K562 (cell line): ENCODE data around the gene DNMT3A. TPM values are rescaled to one million over a fixed set of nuclear protein-coding genes. Genes with fewer than 3 reads are reported as not detected.

Experiments
- ATAC-seq: fragments of 200-7000 bp; cut with Tn5 transposase; 3 replicates; pipeline ENCODE4 v1.9.1; 2020; ENCODE audit warnings: moderate library complexity
- BruUV-seq: library from RNA; stranded (reverse); fragments of 400-500 nt; replicated peaks from 2 replicates; lab custom pipeline; 2021; lab: Mats Ljungman, UMichigan
- CTCF ChIA-PET: fragments of 300-600 bp; formaldehyde crosslinking; extraction: SDS; loops from one replicate; lab custom pipeline; 2021; ENCODE audit warnings: low intra/inter-chr PET ratio; lab: Yijun Ruan, JAX
- POLR2A ChIA-PET: fragments of 300-600, 350-650 bp; sonication (Branson Sonifier 250); formaldehyde crosslinking; extraction: SDS; loops from one replicate; lab custom pipeline; 2021; ENCODE audit warnings: antibody characterized with exemption, inconsistent platforms; lab: Yijun Ruan, JAX
- DNase-seq, 4 experiments: peaks; one replicate each; pipeline versions ENCODE4 v3.0.0 to v3.0.0-alpha.2; 2011 to 2018; ENCODE audit warnings: low spot score in 3 of 4, mixed read lengths in 3 of 4; ENCODE audit errors: extremely low read depth in 1 of 4
- FAIRE-seq: peaks from 2 replicates; lab custom pipeline; 2011; peaks lifted over from hg19 to GRCh38; lab: Jason Lieb, UNC
- H2AFZ ChIP-seq: 2 replicates; pipeline ENCODE4 v1.6.0; 2011; ENCODE audit warnings: low read depth, low read length, control low read depth, inconsistent platforms
- H3K27ac ChIP-seq: fragments of 200-600 bp; 3 replicates; pipeline ENCODE4 v1.8.0; 2011; ENCODE audit warnings: low read depth, mild to moderate bottlenecking, control low read depth, inconsistent platforms, low read length, moderate library complexity, mixed read lengths; ENCODE audit errors: extremely low read depth
- H3K27me3 ChIP-seq, 2 experiments: fragments of 300-600 bp in 1 of 2; 2 replicates in 1 of 2; 3 replicates in 1 of 2; pipeline versions ENCODE4 v1.6.0 to v1.8.0; 2011; ENCODE audit warnings: inconsistent platforms in 2 of 2, low read length in 2 of 2, mild to moderate bottlenecking in 1 of 2, mixed read lengths in 1 of 2, moderate library complexity in 1 of 2; ENCODE audit not compliant: control insufficient read depth in 2 of 2, insufficient read depth in 2 of 2
- H3K36me3 ChIP-seq: fragments of 300-600 bp; 3 replicates; pipeline ENCODE4 v1.8.0; 2011; ENCODE audit warnings: mild to moderate bottlenecking, low read length, inconsistent platforms; ENCODE audit not compliant: control insufficient read depth, insufficient read depth
- H3K4me1 ChIP-seq, 2 experiments: fragments of 200-600 bp in 1 of 2; replicated peaks in 1 of 2; 2 replicates in 1 of 2; 3 replicates in 1 of 2; pipeline versions ENCODE4 v1.5.1 to v1.8.0; 2011; ENCODE audit warnings: inconsistent platforms in 2 of 2, low read length in 2 of 2, mild to moderate bottlenecking in 1 of 2, mixed read lengths in 1 of 2, moderate library complexity in 1 of 2; ENCODE audit not compliant: control insufficient read depth in 2 of 2, insufficient read depth in 2 of 2
- H3K4me2 ChIP-seq: 2 replicates; pipeline ENCODE4 v1.6.1; 2011; ENCODE audit warnings: low read length, control low read depth, inconsistent platforms, mixed read lengths; ENCODE audit not compliant: insufficient read depth
- H3K4me3 ChIP-seq: fragments of 200-600 bp; sonication (generic), shearing (Covaris generic); 2 replicates; pipeline ENCODE4 v1.5.1; 2016; ENCODE audit warnings: control low read depth, inconsistent platforms
- H3K79me2 ChIP-seq: fragments of 200-600 bp; 3 replicates; pipeline ENCODE4 v1.8.0; 2011; ENCODE audit warnings: low read length, inconsistent platforms; ENCODE audit not compliant: control insufficient read depth, insufficient read depth
- H3K9ac ChIP-seq, 2 experiments: 2 replicates each; pipeline versions ENCODE4 v1.6.0 to v1.6.1; 2011; ENCODE audit warnings: low read depth in 2 of 2, low read length in 2 of 2, control low read depth in 1 of 2, inconsistent platforms in 1 of 2, mild to moderate bottlenecking in 1 of 2, mixed read lengths in 1 of 2; ENCODE audit not compliant: insufficient read depth in 1 of 2
- H3K9me1 ChIP-seq: one replicate; pipeline ENCODE4 v1.6.0; 2011; ENCODE audit warnings: inconsistent platforms, mild to moderate bottlenecking, low read length, moderate library complexity; ENCODE audit not compliant: control insufficient read depth, insufficient read depth
- H3K9me3 ChIP-seq: replicated peaks from 2 replicates; pipeline ENCODE4 v1.5.1; 2011; ENCODE audit warnings: low read depth, low read length, inconsistent platforms; ENCODE audit not compliant: control insufficient read depth, insufficient read depth
- H4K20me1 ChIP-seq: replicated peaks from 2 replicates; pipeline ENCODE4 v1.6.1; 2011; ENCODE audit warnings: low read length, inconsistent platforms, mixed read lengths; ENCODE audit not compliant: control insufficient read depth, insufficient read depth
- ETS1 ChIP-seq: conservative IDR thresholded peaks from 2 replicates; pipeline ENCODE4 v1.6.1; 2011; ENCODE audit warnings: low read depth, mild to moderate bottlenecking, low read length; ENCODE audit not compliant: control insufficient read depth
- HINFP ChIP-seq: fragments of 450-650 bp; conservative IDR thresholded peaks from 2 replicates; pipeline ENCODE4 v1.6.1; 2016; ENCODE audit warnings: missing genetic modification characterization, low read depth, mild to moderate bottlenecking, control low read depth, missing compliant biosample characterization
- MCM5 ChIP-seq: fragments of 450-650 bp; IDR thresholded peaks from 2 replicates; pipeline ENCODE4 v1.6.1; 2016; ENCODE audit warnings: low read depth
- RAD51 ChIP-seq: fragments of 450-650 bp; IDR thresholded peaks from 2 replicates; pipeline ENCODE4 v1.7.1; 2016; ENCODE audit warnings: low read depth, mild to moderate bottlenecking, borderline replicate concordance
- RFX7 ChIP-seq: fragments of 250-450 bp; sonication (Bioruptor Pico); IDR thresholded peaks from 2 replicates; pipeline ENCODE4 v1.5.1; 2021; ENCODE audit warnings: mild to moderate bottlenecking
- TAF15 ChIP-seq: fragments of 200-400 bp; formaldehyde crosslinking; IDR thresholded peaks from 2 replicates; pipeline ENCODE4 v1.6.1; 2017; ENCODE audit warnings: mild to moderate bottlenecking, low read depth, low read length, moderate library complexity
- ZC3H4 ChIP-seq: sonication (generic); formaldehyde crosslinking; IDR thresholded peaks from 2 replicates; pipeline ENCODE4 v1.9.0; 2021; ENCODE audit warnings: missing genetic modification reagents, borderline replicate concordance
- ZHX1 ChIP-seq: fragments of 150-350 bp; conservative IDR thresholded peaks from 2 replicates; pipeline ENCODE4 v1.6.1; 2014; ENCODE audit warnings: low read length
- ZNF212 ChIP-seq: fragments of 450-650 bp; formaldehyde crosslinking; IDR thresholded peaks from 2 replicates; pipeline ENCODE4 v1.4.0; 2020; ENCODE audit warnings: mild to moderate bottlenecking
- ZNF217 ChIP-seq: sonication (generic); formaldehyde crosslinking; IDR thresholded peaks from 2 replicates; pipeline ENCODE4 v1.8.0; 2022; ENCODE audit warnings: mild to moderate bottlenecking, missing genetic modification reagents
- ZNF76 ChIP-seq: fragments of 250-450 bp; sonication (Bioruptor Pico); IDR thresholded peaks from 2 replicates; pipeline ENCODE4 v1.4.0; 2020; ENCODE audit warnings: mild to moderate bottlenecking, moderate library complexity, borderline replicate concordance
- WGBS: fragments of 100-300 bp; shearing (Covaris generic); methylation state at CpG from one replicate; pipeline ENCODE4 v1.1.6; 2016; ENCODE audit warnings: low coverage, mixed read lengths; ENCODE audit not compliant: insufficient coverage; ENCODE audit errors: missing lambda C conversion rate; 5-methylcytosine and 5-hydroxymethylcytosine counted together
- in situ Hi-C: fragments of 300-500 bp; cut with MboI; formaldehyde crosslinking; loops from 4 replicates; pipeline ENCODE4 v1.15.0; 2018; ENCODE audit warnings: inconsistent platforms, mixed read lengths
- intact Hi-C: fragments of 100-400 bp; cut with micrococcal nuclease; formaldehyde crosslinking; loops from 2 replicates; pipeline ENCODE4 v1.14.2; 2022
- polyA plus RNA-seq, 8 experiments: library from polyadenylated mRNA; depleted of rRNA in 4 of 8; stranded (reverse) in 5 of 8; unstranded in 3 of 8; fragments of >200 nt; fragmentation: Nextera tagmentation in 2 of 8; fragmentation: Illumina TruSeq in 1 of 8; extraction: Ambion mirVana in 2 of 8; extraction: Trizol in 1 of 8; gene quantifications; 2 replicates each; pipeline versions ENCODE4 v1.2.1 to v1.2.3, GENCODE V29; 2011 to 2014; ENCODE audit warnings: inconsistent platforms in 1 of 8, missing spikeins in 1 of 8
- total RNA-seq, 7 experiments: library from RNA; depleted of rRNA in 6 of 7; stranded (reverse); fragments of >200 nt in 6 of 7; fragmentation: Illumina TruSeq in 2 of 7; extraction: Trizol in 2 of 7; gene quantifications; 2 replicates each; pipeline versions ENCODE4 v1.2.1 to v1.2.3, GENCODE V29; 2011 to 2021; ENCODE audit warnings: low replicate concordance in 1 of 7

Gene DNMT3A
- total and polyA plus RNA-seq, 9 of the 15 experiments (the other 6 are each of a cell fraction or from before 2014, with no cell fraction given): 3.0 to 16.0 (median 6.1) TPM

- intact Hi-C loops: loop anchor here (10.0 kb wide), 1 partner anchor 361 kb away; no protein-coding TSS in a partner anchor
- FAIRE-seq (no peak), DNase-seq (no peak), ATAC-seq (no peak)
- in situ Hi-C loops: no loop called here
- ChIA-PET CTCF (no interaction called here), POLR2A (interaction anchor here (0.6 kb wide), 1 partner anchor 34 kb away, joined by 3 read pairs; no protein-coding TSS in a partner anchor)
- no peaks in the 10 kb centered on the region for H3K9me3 ChIP-seq
- H4K20me1 ChIP-seq: peaks cover 12% of the 10 kb centered on the region
- H3K27ac ChIP-seq: no peak overlapping the region
- no TSS peak for BruUV-seq
- no peak for TF ChIP-seq ZNF212 (CRISPR knock-in tag)
- no peak for TF ChIP-seq ZHX1
- no peak for TF ChIP-seq RAD51
- no peak for TF ChIP-seq ZNF217 (CRISPR knock-in tag)
- no peak for TF ChIP-seq MCM5
- TF ChIP-seq ETS1: no peak
- no peak for TF ChIP-seq ZC3H4 (CRISPR knock-in tag)
- no peak for TF ChIP-seq ZNF76 (CRISPR knock-in tag)
- no peak for TF ChIP-seq TAF15
- TF ChIP-seq HINFP: no peak
- TF ChIP-seq RFX7 (CRISPR knock-in tag): no peak
- WGBS: 6% methylated on average over 21 of the region's 21 CpGs
- H3K4me1 ChIP-seq: peaks cover 0 to 6% of the 10 kb centered on the region in 2 experiments; a peak in 2 of 5 replicates
- no peak overlapping the region for H3K9ac ChIP-seq
- no peaks in the 10 kb centered on the region for H3K9me1 ChIP-seq
- no peaks in the 10 kb centered on the region for H3K36me3 ChIP-seq
- H3K27me3 ChIP-seq: peaks cover 19 to 67% of the 10 kb centered on the region in 2 experiments
- no peak overlapping the region for H3K4me3 ChIP-seq
- no peaks in the 10 kb centered on the region for H3K79me2 ChIP-seq
- H2AFZ ChIP-seq: no peak overlapping the region
- H3K4me2 ChIP-seq: no peak overlapping the region
Measured at GRCh38 chr2:25303633-25304236, 38.0 kb downstream of the DNMT3A start.
